GM12892 (cell line): ENCODE results near the gene GRN.

Experiments used
- POLR2A ChIP-seq: IDR thresholded peaks from 2 replicates; pipeline ENCODE4 v1.6.1; 2011; ENCODE audit warnings: low read depth, low read length, control low read depth
- POLR2AphosphoS5 ChIP-seq: IDR thresholded peaks from 2 replicates; pipeline ENCODE4 v1.6.1; 2011; ENCODE audit warnings: low read depth, low read length, control low read depth
- TAF1 ChIP-seq: IDR thresholded peaks from 2 replicates; pipeline ENCODE4 v1.6.1; 2011; ENCODE audit warnings: low read depth, mild to moderate bottlenecking, control low read depth, low read length, borderline replicate concordance

- TF ChIP-seq POLR2A (no peak), TAF1 (no peak), POLR2AphosphoS5 (no peak)
Measured at GRCh38 chr17:44384281-44384822, 39.2 kb downstream of the GRN start.
